Testis (tissue), 3 donors: Measurements from ENCODE around the gene SARDH. TPM values are rescaled to one million over a fixed set of nuclear protein-coding genes. Genes with fewer than 3 reads are reported as not detected.

Experiments used
- DNase-seq: peaks from one replicate; pipeline ENCODE4 v3.0.0-alpha.2; 2019
- H3K27ac ChIP-seq, 2 donors: fragments of 200-600 bp; sonication (generic); one replicate each; pipeline ENCODE4 v1.5.1; 2019
- H3K27me3 ChIP-seq: fragments of 200-600 bp; sonication (generic); one replicate; pipeline ENCODE4 v1.5.1; 2019
- H3K36me3 ChIP-seq: fragments of 200-600 bp; sonication (generic); one replicate; pipeline ENCODE4 v1.5.1; 2017; ENCODE audit warnings: low read depth; ENCODE audit errors: missing control alignments
- H3K4me1 ChIP-seq: fragments of 200-600 bp; sonication (generic); one replicate; pipeline ENCODE4 v1.5.1; 2019
- H3K4me3 ChIP-seq, 2 donors: fragments of 200-600 bp; sonication (generic); one replicate each; pipeline ENCODE4 v1.5.1; 2017 to 2019
- H3K9me3 ChIP-seq: fragments of 200-600 bp; sonication (generic); one replicate; pipeline ENCODE4 v1.5.1; 2017
- CTCF ChIP-seq, 3 experiments: fragments of 450-650 bp in 2 of 3; fragments of 200-600 bp in 1 of 3; sonication (generic) in 1 of 3; IDR thresholded peaks; one replicate each; pipeline ENCODE4 v1.5.1; 2016 to 2019; ENCODE audit warnings: antibody characterized with exemption in 3 of 3, mild to moderate bottlenecking in 2 of 3, moderate library complexity in 1 of 3
- POLR2A ChIP-seq: fragments of 450-650 bp; IDR thresholded peaks from one replicate; pipeline ENCODE4 v1.6.1; 2017; ENCODE audit warnings: antibody characterized with exemption, mild to moderate bottlenecking, moderate library complexity
- WGBS, 2 donors: methylation state at CpG; one replicate each; pipeline ENCODE4 v1.1.5; 2018; 5-methylcytosine and 5-hydroxymethylcytosine counted together
- intact Hi-C: fragments of 100-400 bp; cut with DNase I; formaldehyde crosslinking; loops from one replicate; pipeline ENCODE4 v1.15.1; 2023; ENCODE audit warnings: low total_unique reads
- polyA plus RNA-seq: library from polyadenylated mRNA; stranded (reverse); fragments of 350-450 nt; fragmentation: Illumina TruSeq; extraction: RNeasy Lipid Tissue Mini Kit (QIAGEN cat#74804); gene quantifications from one replicate; pipeline ENCODE4 v1.2.3, GENCODE V29; 2014; ENCODE audit warnings: low read depth, low replicate concordance; ENCODE audit not compliant: insufficient read depth
- total RNA-seq, 2 donors: library from RNA; depleted of rRNA; stranded (reverse); fragments of >200 nt; gene quantifications; one replicate each; pipeline ENCODE4 v1.2.3, GENCODE V29; 2016

The SARDH gene
- total and polyA plus RNA-seq, 3 donors from 2014 or later, result 2.6 to 7.2 (median 5.1) TPM

- H3K4me1 ChIP-seq, result peaks cover 36% of the 10 kb centered on the region
- no peak overlapping the region for H3K27ac ChIP-seq
- intact Hi-C loops, result no loop called here
- H3K36me3 ChIP-seq, result no peaks in the 10 kb centered on the region
- no peak overlapping the region for H3K4me3 ChIP-seq
- H3K9me3 ChIP-seq, result no peaks in the 10 kb centered on the region
- TF ChIP-seq POLR2A (no peak), CTCF (IDR thresholded peaks at IDR 0.05) (no peak)
- WGBS, 2 donors, result 95 to 98% methylated on average over 31 to 35 of the region's 35 CpGs
- DNase-seq, result no peak
- no peaks in the 10 kb centered on the region for H3K27me3 ChIP-seq
Observed at GRCh38 chr9:133681658-133682306, 56.4 kb downstream of the SARDH start.

DNA sequence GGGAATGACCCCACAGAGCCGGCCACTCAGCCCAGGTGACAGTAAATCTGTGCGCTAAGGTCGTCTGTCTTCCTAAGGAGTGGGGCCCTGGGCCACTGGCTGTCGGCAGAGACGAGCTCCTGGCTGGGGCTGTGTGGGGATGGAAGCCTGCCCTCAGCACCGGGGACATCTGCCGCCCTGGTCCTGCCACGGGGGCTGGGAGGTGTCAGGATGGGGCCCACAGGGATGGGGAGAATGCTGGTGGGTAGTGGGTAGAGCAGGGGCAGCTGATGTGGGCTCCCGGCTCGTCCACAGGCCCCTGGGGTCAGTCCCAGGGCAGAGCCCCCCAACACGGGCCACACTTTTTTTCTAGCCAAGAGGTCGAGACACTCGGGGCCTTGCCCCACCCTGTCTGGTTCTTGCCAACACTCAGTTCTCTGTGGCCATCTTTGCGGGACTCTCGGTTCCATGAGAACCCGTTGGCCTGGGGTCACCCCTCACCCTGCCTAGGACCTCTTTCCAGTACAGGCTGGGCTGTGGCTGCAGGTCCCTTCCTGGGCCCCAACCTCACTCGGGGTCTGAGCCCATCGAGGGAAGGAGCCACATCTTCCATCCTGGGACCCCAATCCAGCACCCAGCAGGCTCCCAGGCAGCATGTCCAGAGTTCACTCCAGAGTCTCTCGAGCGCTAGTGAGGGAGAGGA, 57.0 kb downstream of the SARDH start:
- intact Hi-C loops, result no loop called here
- no peak for TF ChIP-seq CTCF (IDR thresholded peaks at IDR 0.05)
- no peak for TF ChIP-seq POLR2A
- H3K4me3 ChIP-seq, result no peak overlapping the region
- peaks cover 41% of the 10 kb centered on the region for H3K4me1 ChIP-seq
- 84 to 96% methylated on average over 16 to 20 of the region's 20 CpGs for WGBS, 2 donors
- no peaks in the 10 kb centered on the region for H3K27me3 ChIP-seq
- no peaks in the 10 kb centered on the region for H3K9me3 ChIP-seq
- no peak overlapping the region for H3K27ac ChIP-seq
- no peak for DNase-seq
- no peaks in the 10 kb centered on the region for H3K36me3 ChIP-seq

DNA sequence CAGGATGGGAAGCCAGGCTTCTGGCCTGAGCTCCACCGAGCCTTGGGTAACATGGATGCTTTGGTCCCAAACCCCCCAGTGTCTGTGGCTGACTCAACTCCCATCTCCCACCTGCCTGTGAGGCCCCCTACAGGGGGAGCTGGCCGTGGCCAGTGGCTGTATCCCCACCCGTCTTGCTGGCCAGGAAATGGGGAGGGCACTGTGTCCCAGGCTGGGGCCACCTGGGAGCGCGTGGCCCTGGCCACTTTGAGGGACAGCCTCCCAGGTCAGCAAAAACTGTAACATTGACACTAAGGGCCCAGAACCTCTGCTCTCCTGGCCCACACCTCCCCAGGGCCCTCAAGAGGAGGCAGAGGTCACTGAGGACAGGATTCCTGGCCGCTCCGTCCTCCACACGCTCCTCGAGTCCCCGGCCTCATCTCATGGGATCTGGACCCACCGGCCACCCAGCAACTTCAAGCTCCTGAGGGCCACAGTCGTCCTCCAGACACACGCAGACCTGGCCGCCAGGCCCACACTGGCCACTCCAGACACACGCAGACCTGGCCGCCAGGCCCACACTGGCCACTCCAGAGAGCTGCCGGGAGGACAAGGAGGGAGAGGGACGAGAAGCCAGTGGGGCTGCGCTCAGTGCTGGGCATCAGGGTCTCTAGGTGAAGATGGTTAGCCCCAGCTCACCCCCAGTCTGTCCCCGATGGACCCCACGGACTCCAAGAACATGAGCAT, 57.7 kb downstream of the SARDH start:
- H3K4me3 ChIP-seq, result no peak overlapping the region
- 78 to 97% methylated on average over 6 to 21 of the region's 21 CpGs for WGBS, 2 donors
- H3K4me1 ChIP-seq, result peaks cover 41% of the 10 kb centered on the region
- H3K27me3 ChIP-seq, result no peaks in the 10 kb centered on the region
- no peaks in the 10 kb centered on the region for H3K36me3 ChIP-seq
- DNase-seq, result no peak
- H3K27ac ChIP-seq, result no peak overlapping the region
- no peak for TF ChIP-seq POLR2A
- TF ChIP-seq CTCF (IDR thresholded peaks at IDR 0.05), result no peak
- no peaks in the 10 kb centered on the region for H3K9me3 ChIP-seq
- intact Hi-C loops, result no loop called here

GRCh38 chr9:133679466-133680061, 58.6 kb downstream of the SARDH start:
- Histone ChIP-seq H3K27me3 (no peaks in the 10 kb centered on the region), H3K27ac (no peak overlapping the region), H3K9me3 (no peaks in the 10 kb centered on the region), H3K4me1 (peaks cover 37% of the 10 kb centered on the region), H3K36me3 (no peaks in the 10 kb centered on the region), H3K4me3 (no peak overlapping the region)
- peak; percentile 67 for DNase-seq
- WGBS, 2 donors, result 59 to 73% methylated on average over 26 to 35 of the region's 35 CpGs
- intact Hi-C loops, result no loop called here
- TF ChIP-seq CTCF (IDR thresholded peaks at IDR 0.05) (no peak), POLR2A (no peak)
